ENCODE results near the gene PRSS8.
A peak's percentile ranks its signal among the peaks of the same experiment; 100 is the strongest.
"Not testable (repeated sequence)": the region's sequence is repeated elsewhere in the genome, so short reads cannot be mapped to it uniquely, and the experiment has no call there.

Gene PRSS8

DNA sequence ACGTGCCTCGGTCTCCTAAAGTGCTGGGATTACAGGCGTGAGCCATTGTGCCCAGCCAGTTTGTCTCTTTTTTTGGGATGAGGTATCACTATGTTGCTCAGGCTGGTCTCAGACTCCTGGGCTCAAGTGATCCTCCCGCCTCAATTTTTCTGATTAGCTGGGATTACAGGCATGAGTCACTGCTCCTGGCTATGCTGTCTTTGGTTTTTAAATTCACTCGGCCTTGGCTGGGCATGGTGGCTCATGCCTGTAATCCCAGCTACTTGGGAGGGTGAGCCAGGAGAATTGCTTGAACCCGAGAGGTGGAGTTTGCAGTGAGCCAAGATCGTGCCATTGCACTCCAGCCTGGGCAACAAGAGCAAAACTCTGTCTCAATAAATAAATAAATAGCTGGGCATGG, 8.9 kb upstream of the PRSS8 start:
- DNase-seq (ENCODE audit: low read depth in 1 of 2, low spot score in 1 of 2) = not testable (repeated sequence)

DNA sequence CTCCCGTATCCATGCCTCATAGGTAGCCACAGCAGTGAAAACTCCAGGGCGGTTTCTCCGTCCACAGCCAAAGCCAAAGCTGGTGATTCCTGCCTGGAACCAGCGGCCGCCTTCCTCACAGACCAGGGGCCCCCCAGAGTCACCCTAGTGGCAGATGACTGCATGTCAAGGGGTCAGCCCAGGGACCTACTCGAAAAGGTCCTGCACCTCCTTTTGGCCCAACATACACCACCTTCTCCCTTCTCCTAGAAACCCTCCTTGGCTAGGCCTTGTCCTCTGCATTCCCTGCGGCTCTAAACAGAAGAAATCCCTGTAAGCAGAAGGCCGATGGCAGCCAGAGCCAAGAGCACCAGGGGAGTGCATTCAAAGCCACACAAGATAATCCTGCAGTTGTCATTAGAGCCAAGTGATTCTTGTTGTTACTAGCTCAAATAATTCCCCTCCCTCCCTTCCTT, 8.2 kb upstream of the PRSS8 start:
- no peak for DNase-seq (ENCODE audit: low read depth in 1 of 2, low spot score in 1 of 2)

DNA sequence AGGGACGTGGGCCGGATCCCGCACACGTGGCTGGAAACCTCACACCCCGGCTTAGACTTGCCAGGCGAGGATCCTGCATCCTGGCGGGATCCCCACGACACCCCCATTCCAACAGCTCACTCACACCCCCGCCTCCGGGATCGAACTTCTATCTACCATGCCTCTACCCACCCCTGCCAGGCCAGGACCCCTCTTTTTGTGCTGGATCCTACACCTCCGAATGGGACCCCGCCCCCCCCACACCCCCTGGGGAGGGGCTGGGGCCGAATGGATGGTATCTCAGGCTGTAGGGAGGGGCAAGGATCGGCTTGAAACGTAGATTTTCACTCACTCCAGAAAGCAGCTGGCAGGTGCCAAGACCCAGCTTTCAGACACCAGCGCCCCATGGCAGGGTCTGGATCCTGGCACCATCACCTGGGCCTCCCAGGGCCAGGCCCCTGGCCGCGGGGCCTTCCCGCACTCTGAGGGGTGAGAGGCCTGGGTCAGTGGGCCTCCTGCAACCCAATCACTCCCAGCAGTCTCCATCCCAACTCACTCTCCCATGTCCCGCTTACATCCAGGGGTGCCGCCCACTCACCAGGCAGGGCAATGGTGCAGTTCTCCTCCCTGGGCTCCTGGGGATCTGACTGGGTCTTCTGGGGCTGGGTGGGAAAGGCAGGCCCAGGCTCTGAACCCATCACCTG, 7.6 kb upstream of the PRSS8 start:
- no peak for DNase-seq (ENCODE audit: low read depth in 1 of 2, low spot score in 1 of 2)

DNA sequence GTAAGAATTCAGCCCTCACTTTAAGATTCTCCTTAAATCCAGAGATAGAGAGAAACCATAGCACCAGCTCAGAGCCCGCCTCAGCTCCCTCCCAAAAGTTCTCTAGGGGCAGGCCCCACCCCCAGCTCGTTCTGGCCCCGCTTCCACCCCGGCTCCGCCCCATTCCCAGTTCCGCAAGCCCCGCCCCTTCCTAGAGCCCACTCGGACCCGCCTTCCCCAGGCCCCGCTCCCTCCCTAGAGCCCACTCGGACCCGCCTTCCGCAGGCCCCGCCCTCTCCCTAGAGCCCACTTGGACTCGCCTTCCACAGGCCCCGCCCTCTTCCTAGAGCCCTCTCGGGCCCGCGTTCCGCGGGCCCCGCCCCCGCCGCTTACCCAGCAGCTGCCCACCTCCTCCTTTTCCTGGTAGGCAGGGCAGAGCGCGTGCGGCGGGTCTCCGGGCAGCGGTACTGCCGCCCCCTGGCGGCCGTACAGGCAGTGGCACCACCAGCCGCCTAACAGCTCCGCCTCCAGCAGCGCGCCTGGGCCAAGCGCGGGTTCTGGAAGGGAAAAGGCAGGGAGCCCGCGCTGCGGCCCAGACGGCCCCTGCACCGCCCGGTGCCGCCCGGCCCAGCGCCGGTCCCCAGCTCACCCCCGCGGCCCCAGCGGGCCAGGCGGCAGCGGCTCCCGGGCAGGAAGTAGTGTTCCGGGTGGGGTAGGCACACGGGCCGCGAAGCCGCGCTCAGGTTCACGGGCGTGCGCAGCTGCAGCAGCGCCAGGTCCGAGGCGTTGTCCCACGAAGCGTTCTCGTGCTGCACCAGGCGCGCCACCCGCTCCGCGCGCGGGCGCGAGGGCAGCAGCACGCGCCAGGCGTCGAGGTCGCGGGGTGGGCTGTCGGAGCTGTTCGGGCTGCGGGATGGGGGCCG, 6.8 kb upstream of the PRSS8 start:
- DNase-seq (ENCODE audit: low read depth in 1 of 2, low spot score in 1 of 2) = peak; percentile 93 to 96

DNA sequence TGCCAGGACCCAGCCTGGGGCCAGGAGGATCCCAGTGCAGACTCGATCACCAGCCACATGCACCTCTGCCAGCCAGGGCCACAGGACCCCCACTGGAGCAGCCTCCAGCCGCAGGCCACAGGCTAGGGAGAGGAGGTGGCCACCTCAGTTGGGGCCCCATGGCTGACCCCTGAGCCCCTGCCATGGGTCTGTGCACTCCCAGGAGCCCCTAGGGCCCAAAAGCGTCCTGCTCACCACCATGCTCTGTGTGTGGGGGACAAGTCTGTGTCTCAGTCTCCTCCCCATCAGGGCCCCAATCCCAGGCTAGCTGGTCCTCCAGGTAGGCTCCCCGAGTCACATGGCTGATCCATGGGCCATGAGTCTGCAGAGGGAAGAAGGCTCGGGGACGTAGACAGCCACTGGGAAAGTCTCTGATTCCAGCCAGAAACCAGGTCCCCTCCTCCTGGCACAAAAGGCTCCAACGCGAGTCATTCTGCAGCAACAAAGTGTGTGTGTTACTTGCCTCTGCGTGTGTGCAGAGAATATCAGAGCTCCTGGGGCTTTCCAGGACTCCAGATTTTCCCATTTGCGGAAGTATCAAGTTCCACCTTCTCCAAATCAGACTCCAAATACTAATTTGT, 6.1 kb upstream of the PRSS8 start:
- no peak for DNase-seq (ENCODE audit: low read depth in 1 of 2, low spot score in 1 of 2)

DNA sequence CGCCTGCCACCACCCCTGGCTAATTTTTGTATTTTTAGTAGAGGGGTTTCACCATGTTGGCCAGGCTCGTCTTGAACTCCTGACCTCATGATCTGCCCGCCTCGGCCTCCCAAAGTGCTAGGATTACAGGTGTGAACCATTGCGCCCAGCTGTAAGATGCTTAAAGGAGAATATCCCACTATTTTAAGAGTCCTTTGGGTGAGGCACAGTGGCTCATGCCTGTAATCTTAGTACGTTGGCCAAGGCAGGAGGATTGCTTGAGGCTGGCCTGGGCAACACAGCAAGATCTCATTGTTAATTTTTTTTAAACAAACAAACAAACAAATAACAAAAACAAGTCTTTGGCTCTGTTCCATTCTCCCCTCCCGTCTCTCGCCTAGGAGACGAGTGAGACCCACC, 5.5 kb upstream of the PRSS8 start:
- not testable (repeated sequence) for DNase-seq (ENCODE audit: low read depth in 1 of 2, low spot score in 1 of 2)

DNA sequence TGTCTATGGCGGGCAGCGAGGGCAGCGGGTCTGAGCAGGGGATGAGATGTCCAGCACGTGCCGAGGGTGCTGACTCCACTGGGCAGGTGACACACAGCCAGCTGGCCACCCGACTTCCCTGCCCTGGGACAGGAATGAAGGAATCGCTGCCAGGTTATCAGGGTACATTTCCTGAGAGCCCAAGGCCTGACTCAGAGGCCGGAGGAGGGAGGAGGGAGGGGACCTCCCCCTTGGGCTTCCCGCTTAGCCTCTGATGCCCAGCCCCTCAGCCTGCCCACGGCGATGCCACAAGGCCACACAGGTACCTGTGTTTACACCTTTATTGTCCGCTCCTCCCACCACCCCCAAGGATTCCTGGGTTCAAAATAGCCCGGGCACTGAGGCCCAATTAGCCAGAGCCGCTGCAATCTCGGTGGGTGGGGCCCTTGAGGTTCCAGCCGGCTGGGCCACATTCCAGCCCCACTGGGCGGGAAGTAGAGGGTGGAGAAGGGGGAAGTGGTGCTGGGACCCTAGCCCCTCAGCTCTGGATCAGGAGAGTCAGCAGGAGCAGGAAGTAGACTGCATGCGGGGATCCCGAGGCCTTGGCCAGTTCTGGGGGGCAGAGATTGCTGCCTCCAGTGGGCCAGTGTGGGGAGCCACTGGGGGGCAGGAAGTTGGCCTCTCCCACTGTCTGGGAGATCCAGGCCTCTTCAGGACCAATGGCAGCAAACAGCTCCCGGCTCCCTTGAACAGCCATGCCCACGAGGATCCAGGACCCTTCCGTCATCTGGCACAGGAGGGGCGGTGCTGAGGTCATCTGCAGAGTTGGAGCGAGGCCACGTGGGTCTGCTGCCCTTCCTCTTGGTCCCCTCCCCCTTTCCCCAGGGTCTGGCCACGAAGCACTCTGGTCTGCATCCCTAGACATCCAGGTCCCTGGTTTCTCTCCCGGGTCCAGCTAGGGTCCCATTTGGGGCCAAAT, 3.4 kb upstream of the PRSS8 start:
- no peak for DNase-seq (ENCODE audit: low read depth in 1 of 2, low spot score in 1 of 2)

DNA sequence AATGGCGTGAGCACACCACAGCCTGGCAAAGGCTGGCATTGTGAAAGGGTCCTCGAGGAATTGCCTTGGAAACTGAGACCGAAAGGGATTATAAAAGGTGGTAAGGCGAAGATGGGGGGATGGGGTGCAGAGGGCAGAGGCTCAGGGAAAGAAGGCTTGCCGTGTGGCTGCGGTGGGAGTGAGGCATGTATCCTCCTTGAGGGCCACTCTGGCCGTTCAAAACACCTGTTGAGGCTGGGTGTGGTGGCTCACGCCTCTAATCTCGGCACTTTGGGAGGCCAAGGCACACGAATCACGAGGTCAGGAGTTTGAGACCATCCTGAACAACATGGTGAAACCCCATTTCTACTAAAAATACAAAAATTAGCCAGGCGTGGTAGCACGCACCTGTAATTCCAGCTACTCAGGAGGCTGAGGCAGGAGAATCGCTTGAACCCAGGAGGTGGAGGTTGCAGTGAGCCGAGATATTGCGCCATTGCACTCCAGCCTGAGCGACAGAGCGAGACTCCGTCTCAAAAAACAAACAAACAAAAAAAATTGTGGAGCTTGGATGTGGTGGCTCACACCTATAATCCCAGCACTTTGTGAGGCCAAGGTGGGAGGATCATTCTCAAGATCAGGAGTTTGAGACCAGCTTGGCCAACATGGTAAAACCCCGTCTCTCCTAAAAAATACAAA, 1.4 kb upstream of the PRSS8 start:
- not testable (repeated sequence) for DNase-seq (ENCODE audit: low read depth in 1 of 2, low spot score in 1 of 2)

DNA sequence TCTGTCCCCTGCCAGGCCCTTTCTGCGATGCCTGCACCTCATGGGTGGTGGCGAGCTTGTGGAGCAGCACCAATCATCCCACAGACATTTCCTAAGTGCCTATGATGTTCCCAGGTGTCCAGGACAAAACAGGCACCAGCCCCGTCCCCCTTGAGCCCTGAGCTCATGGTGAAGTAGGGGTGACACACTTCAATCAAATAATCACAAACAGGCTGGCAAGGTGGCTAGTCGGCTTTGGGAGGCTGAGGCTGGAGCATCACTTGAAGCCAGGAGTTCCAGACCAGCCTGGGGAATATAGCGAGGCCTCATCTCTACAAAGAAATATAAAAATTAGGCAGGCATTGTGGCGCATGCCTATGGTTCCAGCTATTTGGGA, 748 bp upstream of the PRSS8 start:
- no peak for DNase-seq (ENCODE audit: low read depth in 1 of 2, low spot score in 1 of 2)

DNA sequence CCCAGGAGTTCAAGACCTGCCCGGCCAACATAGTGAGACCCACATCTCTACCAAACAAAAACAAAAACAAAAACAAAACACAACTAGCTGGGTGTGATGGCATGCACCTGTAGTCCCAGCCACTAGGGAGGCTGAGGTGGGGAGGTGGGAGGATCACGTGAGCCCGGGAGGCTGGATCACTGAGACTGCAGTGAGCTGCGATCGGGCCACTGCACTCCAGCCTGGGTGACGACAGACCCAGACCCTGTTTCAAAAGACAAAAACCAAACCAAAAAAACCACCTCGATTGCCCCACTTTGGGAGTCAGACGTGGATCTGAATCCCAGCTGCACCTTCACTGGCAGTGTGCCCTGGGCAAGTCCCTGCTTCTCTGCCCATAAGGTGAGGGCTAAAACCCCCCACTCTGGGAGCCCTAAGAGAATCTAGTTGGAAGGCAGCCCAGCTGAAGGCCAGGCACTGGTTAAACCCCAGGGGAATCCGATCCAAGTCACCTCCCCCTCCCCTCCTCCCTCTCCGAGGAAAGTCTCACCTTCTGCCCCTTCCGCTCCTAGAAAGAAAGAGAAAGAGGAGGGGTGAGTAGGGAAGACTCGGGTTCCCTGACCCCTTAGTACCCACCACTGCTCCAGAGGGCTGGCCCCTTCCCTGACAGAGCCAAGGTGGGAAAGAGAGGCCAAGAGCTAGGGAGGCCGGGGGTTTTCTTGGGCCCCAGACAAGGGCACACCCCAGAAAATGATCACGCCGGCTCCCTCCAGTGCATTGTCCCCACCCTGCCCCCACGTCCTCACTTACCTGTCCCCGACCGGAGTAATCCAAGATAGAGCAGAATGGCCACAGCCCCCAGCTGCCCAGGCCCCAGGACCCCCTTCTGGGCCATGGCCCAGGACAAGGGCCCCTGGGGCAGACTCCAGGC, 647 bp downstream of the PRSS8 start:
- DNase-seq (ENCODE audit: low read depth in 1 of 2, low spot score in 1 of 2) = no peak

DNA sequence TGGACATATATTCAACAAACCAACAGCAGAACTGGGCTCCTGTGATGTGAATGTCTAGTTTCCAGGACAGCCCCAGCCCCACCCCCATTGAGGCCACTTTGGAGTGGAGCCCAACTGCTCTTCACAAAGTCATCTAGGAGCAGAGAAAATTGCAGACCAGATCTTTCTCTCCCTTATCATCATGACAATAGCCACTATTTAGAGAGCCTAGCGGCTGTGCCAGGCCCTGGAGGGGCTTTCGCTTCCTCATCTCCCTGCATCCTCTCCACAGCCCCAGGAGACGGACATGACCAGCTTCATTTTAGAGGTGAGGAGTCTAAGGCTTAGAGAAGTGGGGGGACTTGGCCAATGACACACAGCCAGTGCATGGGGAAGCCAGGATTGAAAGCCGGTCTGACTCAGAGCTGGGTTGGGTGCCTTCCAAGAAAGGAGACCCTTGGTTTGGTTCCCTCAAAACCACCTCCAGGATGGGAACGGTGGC, 1.4 kb downstream of the PRSS8 start:
- no peak for DNase-seq (ENCODE audit: low read depth in 1 of 2, low spot score in 1 of 2)

DNA sequence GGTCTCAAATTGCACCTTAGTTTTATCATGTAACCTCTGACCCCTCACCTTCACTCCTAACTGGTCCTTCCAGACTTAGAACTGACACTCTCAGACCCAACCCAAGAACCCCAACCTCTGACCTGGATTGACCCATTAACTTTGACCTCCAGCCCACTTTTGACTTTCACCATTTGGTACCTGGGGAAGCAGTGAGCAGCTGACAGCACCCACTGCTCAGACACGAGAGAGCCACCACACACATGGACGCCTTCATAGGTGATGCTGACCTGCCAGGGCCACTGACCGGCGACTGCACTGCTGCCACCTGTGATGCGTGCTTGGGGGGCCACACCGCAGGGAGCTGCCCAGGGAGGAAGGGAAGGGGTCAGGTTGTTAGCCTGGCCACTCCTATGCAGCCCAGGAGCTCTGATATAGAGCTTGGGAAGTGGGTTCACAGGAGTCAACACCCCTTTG, 2.5 kb downstream of the PRSS8 start:
- no peak for DNase-seq (ENCODE audit: low read depth in 1 of 2, low spot score in 1 of 2)

DNA sequence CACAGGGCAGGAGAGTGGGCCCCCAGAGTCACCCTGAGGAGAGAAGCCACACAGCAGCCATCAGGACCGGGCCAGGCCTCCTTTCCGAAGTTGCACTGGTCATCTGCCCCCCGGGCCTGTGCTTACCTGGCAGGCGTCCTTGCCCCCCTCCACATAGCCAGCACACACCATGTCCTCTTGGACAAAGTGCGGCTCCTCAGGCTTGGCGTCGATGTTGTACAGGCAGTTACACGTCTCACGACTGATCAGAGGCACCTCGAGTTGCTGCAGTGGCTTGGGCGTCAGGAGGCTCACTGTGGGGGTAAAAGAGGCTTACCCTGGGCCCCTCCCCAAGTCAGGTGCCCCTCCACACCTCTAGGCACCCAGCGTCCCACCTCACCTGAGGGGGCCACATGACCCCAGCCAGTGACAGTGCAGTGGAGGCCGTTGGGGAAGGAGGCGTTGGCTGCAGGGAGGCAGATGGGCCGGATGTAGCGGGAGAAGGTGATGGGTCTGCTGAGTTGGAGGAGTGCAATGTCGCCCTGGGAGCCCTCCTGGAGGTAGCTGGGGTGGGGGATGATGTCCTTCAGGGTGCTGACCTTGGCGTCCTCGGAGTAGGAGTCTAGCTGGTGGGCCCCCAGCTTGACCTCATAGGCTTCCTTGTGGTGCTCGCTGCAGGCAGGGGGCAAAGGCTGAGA, 3.1 kb downstream of the PRSS8 start:
- DNase-seq (ENCODE audit: low read depth in 1 of 2, low spot score in 1 of 2) = no peak

DNA sequence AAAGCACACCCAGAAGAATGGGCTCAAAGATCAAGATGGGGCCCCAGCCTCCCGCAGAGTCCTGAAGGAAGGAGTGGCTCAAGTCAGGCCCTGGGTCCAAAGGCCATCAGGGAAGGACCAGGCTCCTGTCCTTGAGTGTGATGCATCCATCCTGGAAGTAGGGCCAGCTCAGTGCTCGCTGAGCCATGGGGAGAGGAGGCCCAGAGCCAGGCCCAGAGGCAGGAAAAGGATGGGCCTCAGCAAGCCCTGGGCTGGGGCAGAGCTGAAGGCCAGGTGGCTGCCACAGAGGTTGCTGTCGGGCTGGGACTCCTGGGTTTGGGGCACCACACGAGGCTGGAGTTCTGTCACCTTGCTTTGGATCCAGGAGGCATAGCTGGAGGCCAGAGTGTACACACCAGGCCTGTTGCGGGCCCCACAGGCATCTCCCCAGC, 3.7 kb downstream of the PRSS8 start:
- DNase-seq (ENCODE audit: low read depth in 1 of 2, low spot score in 1 of 2) = no peak

DNA sequence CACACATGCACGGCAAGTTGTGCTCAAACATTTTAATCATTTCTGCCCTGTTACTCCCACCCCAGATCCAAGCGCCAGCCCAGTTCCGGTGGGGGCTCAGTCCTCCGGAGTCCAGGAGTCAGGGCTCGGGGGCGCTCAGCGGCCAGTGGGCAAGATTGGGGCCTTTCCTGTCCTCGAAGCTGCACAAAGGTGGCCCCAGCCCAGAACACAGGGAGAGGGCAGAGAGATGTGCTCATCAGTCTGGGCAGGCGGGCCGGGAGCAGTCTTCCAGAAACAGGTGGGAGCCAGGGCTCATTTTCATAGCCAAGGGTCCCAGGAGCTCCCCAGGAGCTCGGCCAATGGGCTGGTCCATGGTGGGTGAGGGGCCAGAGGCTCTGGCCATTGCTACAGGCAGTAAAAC, 4.1 kb downstream of the PRSS8 start:
- DNase-seq (ENCODE audit: low read depth in 1 of 2, low spot score in 1 of 2) = no peak

DNA sequence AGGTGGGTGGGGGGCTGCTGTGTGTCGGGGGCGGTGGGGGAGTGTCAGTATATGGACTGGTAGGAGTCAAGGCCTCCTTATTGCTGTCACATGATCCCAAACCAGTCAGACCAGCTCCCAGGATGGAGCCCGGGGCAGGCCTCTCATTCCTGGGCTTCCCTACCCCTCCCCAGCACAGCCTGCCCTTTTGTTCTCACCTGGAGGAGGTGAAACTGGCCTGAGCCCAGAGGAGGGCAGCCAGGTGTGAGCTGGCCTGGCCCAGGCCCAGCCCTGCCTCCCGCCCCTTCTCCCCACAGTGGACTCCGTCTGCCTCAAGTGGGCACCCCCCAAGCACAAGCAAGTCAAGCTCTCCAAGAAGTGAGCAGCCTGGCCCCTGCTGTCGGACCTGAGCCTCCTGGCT, 4.6 kb downstream of the PRSS8 start:
- DNase-seq (ENCODE audit: low read depth in 1 of 2, low spot score in 1 of 2) = no peak

DNA sequence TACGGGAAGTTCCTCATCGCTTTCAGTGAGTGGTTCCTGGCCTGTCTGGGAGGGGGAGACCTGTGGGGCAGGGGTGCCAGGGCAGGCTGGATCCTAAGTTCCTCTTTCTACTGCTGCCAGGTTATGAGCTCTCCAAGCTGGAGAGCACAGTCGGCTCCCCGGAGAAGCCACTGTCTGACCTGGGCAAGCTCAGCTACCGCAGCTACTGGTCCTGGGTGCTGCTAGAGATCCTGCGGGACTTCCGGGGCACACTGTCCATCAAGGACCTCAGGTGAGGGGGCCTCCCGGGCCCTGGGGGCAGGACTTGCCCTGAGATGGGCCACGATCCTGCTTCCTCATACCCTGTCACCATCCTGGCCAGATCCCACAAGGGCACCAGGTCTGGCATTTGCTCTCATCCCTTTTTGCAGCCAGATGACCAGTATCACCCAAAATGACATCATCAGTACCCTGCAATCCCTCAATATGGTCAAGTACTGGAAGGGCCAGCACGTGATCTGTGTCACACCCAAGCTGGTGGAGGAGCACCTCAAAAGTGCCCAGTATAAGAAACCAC, 5.1 kb downstream of the PRSS8 start:
- DNase-seq (ENCODE audit: low read depth in 1 of 2, low spot score in 1 of 2) = no peak
